HUDEP-2 (cell line): ENCODE data around the gene PTPRE.

Source experiments
- DNase-seq, 76 experiments: peaks; one replicate each; lab custom pipeline; 2025; ENCODE audit not compliant: unreplicated experiment in 76 of 76; lab: John Stamatoyannopoulos, UW

Gene PTPRE

GRCh38 chr10:128018236-128018635 lies 111.3 kb downstream of the PTPRE start:
- no peak for DNase-seq

DNA sequence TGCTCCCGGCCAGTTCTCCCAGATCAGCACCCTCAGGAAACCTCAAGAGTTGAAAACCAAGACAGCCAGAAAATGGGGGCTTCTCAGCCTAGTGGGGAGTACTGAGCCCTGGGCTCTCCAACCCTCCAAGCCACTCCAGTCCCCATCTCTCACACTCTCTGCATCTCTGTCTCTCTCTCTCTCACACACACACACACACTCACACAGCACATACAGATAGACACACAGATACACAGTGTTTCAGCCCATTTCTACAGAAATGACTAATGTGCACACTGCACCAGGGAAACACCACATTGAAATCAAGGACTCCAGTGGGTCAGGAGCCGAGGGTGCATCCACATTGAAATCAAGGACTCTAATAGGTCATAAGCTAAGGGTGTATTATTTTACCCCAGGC lies 111.8 kb downstream of the PTPRE start:
- DNase-seq: no peak

- no peak for DNase-seq
Observed at GRCh38 chr10:128022261-128023196, 115.6 kb downstream of the PTPRE start.

GRCh38 chr10:128024426-128024825 lies 117.5 kb downstream of the PTPRE start:
- no peak for DNase-seq

DNA sequence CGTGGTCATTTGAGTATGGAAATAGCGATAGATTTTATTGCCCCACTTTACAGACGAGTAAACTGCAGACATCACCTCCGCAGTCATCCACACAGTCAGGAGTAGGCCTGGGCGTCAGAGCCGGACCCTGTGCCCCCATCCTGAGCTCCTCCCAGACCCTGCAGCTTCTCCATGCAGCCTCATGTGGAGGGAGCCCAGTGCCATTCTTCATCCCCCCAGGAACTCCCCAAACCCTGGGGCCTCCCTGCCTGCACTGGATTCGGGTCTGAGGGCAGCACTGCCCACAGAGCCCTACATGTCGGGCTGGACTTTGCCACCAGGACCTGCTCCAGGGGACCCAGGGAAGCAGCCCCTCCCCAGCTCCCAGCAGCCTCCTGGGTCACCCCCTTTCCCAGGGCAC lies 118.5 kb downstream of the PTPRE start:
- no peak for DNase-seq

DNA sequence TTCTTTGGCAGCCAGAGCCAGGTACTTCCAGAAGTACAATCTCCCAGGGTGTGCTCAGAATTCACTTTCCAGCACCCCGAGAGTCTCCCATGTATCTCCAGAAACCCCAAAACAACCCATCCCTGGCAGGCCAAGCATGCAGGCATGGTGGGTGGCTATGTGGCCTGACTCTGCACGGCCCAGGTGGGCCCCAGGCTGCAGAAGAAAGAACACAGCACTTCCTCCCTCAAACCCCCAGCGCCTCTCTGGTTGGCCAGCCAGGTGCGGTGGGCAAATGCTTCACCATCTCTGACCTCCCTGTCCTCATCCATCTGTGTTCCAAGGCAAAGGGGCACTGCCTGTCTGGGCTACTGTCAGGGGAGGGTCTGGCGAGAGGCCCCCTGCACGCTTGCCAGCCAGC lies 119.0 kb downstream of the PTPRE start:
- no peak for DNase-seq

GRCh38 chr10:128026615-128027300 lies 119.9 kb downstream of the PTPRE start:
- DNase-seq: no peak

- no peak for DNase-seq
Observed at GRCh38 chr10:128027306-128027705, 120.4 kb downstream of the PTPRE start.

DNA sequence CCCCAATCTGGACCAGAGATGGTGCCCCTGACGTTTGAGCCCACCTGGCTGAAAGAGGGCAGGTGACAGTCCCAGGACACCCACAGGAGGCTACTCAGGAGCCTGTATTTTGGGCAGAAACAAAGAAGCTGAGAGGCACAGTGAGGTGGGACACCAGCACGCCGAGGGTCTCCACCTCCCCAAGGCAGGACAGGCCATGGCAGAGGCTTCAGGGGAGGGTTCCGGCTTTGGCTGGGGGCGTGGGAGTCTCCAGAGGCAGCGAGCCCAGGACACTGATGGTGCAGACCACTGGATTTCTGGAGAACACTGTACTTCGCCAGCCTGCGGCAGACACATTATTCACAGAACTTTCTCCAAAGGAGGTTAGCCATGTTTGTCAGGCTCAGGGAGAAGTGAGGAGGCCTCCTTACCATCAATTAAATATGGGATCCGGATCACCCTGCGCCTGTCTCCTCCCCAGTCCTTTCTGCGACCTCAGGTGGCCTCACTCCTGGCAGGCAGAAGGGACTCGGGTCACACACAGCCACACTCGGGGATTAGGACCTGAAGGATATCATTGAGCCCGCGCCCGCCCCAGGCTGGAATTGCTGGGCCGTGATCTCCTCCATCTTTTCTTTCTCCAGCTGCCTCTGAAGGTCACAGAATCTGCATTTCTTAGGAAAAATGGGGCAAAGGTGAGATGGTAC lies 121.1 kb downstream of the PTPRE start:
- DNase-seq: no peak

GRCh38 chr10:128028508-128029289 lies 121.8 kb downstream of the PTPRE start:
- DNase-seq: no peak

- DNase-seq: no peak
Observed at GRCh38 chr10:128029290-128029651, 122.4 kb downstream of the PTPRE start.

- no peak for DNase-seq
Observed at GRCh38 chr10:128029731-128030369, 122.9 kb downstream of the PTPRE start.

DNA sequence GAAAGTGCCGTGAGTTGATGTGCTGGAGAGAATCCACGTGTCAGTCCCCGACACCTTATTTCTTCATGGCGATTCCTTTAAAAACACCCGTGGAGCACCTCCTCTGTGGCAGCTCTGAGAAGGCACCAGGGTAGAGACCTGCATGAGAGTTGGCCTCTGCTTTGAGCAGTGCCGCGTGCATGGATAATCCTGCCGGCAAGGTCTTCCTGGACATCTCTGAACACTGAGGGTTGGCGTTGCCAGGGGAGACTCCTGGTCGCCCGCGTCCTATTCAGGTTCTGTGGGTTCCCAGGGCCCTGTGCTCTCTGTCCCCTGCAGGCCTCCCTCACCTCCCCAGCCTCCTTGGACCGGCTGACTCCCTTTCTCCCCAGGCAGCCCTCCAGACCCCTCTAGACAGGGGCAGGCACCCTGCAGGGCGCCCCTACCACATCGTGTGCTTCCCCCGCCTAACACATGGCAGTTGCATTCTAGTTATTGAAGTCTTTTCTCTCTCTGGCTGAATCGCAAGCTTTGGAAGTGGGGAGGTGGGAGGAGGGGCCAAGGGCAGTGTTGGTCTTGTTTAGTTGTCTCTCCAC lies 123.7 kb downstream of the PTPRE start:
- no peak for DNase-seq

DNA sequence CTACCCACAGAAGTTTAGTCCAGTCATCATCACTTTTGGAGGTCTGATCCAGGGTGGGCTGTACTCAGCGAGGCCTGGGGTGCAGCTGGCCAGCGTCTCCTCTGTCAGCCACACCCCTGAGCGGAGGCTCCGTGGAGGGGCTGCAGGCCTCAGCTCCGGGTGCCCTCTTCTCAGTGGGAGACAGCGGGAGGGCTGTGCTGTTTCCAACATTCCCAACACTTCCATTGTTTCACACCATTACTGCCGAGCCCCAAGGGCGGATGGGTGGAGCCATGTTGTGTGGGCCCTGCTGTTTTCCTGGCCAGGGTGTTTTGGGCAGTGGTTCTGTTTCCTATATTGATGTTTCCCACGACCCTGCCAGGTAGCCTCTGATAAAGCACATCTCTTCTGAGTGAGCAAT lies 124.3 kb downstream of the PTPRE start:
- DNase-seq: no peak

GRCh38 chr10:128032466-128032865 lies 125.6 kb downstream of the PTPRE start:
- no peak for DNase-seq

- peak in 32 of 76 experiments; percentile 2 to 55 (median 11) for DNase-seq
Observed at GRCh38 chr10:128035557-128035973, 128.7 kb downstream of the PTPRE start.

DNA sequence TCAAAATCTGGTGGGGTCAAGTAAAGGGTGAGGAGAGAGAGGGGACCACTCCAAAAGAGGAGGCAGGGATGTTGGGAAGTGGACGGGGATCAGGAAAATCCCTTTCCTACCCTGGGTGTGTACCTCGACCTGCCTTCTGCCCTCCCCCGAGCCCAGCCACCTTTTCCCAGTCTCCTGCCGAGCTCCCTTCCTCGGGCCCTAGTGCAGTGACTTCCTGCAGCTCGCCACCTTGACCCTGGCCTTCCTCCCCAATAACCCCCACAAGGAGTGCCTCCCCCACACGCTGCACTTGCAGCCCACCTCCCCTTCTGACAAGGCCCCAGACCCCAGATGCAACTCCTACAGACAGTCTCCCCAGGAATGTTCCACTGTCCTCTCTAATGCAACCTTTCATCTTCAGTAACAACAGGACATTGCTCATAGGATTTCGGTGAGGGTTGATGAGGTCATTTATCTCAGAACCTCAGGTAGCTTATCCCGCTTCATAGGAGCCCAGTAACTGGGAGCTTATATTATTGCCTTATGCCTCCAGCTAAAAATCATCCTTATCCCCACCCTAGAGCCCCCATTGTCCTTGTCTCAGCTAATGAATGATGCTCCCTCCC lies 129.2 kb downstream of the PTPRE start:
- DNase-seq: no peak

DNA sequence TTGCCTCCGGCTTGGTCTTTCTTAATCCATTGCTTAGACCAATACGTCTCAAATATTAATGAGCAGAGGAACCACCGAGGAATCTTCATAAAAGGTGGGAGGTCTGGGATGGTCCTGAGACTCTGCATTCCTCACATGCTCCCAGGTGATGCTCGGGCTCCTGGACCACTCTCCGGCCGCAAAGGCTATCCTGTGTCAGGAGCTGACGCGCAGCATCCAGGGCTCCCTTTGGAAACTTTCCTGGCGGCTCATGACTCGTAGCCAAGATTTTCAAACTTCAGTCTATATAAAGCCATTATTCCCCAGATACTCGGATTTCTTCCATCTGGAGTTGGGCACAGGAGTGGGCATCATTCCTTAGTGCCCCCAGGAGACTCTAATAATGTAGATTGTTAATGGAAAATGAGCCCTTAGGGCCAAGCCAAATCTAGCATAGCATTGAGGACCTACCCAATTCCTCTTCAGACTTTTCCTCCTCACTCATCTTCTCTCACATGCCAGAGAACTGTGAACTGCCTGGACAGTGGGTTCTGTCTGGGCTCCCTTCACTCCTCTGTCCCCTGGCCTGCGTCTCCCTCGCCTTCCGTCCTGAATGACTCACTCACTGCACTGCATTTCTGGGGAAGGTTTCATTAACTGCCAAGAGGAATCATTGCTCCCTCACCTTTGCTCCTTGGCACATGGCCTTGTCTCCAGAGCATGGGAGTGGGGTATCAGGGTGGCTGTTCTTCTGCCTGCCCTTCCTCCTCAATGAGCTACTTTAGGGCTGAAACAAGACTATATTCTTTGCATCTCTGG lies 130.0 kb downstream of the PTPRE start:
- DNase-seq: no peak

GRCh38 chr10:128040096-128040495 lies 133.2 kb downstream of the PTPRE start:
- no peak for DNase-seq
